Hematopoietic multipotent progenitor cell treated with erythropoietin and hydrocortisone succinate and interleukin-3 and kit ligand, for 15 days (in vitro differentiated cells): ENCODE measurements around the gene KCNQ5.

Experiments
- DNase-seq: peaks from one replicate; pipeline ENCODE4 v3.0.0-alpha.2; 2015; ENCODE audit warnings: low spot score

The KCNQ5 gene

DNA sequence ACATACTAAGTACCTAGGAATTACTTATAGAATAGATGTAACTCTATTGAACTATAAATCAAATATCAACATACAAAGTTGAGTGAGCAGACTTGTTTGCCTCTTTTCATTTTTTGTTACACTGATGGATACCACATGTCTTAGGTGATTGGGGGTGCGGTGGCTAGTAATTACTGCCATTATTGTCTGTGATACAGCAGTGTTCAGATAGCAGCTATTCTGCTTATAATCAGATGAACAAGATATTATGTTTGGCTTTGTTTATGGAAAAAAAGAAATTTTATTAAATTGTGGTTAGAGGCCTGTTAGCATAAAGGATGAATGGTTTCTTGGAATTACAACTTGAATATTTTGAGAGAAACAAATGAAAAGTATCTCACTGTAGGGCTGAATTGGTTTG, 55.9 kb downstream of the KCNQ5 start:
- DNase-seq = no peak

DNA sequence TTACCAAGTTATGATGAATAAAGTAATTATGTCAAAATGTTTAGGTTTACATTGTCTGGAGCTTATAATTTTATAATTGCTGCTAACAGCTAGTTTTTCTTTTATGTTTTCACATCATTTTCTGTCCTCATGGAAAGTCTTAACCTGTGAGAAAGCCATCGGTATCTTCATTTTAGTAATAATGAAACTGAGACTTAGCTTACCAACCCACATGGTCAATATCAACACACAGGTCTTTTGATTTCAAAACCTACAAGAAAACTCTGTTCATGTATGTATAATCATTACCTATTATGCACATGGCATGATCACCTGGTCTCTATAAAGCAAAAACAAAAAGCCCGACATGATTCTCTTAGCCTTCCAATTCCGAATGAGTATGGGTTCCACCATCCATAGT, 61.9 kb downstream of the KCNQ5 start:
- no peak for DNase-seq

DNA sequence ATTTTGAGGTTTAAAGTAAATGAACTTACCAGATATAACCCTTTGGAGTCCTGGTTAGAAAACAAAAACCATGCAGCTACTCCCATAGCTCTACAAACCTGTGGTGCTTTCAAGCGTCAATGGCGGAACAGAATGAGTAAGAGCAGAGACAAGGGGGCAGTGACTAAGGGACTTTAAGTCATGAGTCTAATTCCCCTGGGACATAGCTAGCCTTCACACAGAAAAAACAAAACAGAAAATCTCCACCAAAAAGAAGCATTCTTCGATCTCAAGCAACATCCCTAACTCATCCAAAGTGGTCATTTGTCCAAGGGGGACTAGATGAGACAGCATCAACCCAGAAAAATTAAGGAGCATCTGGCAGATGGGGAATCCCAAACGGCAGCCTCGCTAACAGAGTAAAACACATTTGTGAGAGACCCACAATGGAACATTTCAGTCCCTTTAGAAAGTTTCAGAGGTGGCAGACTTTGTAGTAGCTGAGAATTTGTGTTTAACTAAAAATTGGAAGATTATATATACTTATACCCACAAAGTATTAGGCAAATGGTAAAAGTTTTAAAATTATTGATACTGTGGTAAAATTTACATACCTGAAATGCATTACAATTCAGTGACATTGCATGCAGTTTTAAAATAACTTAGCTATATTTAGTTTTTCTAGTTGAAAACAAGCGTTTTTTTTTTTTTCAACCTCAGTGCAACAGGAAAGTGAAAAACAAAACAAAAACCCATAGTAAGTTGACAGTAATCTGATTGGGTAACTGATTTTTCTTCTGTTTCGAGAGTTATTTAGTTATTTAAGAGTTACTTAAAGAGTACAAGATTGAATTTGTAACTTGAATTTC, 67.5 kb downstream of the KCNQ5 start:
- DNase-seq = no peak

DNA sequence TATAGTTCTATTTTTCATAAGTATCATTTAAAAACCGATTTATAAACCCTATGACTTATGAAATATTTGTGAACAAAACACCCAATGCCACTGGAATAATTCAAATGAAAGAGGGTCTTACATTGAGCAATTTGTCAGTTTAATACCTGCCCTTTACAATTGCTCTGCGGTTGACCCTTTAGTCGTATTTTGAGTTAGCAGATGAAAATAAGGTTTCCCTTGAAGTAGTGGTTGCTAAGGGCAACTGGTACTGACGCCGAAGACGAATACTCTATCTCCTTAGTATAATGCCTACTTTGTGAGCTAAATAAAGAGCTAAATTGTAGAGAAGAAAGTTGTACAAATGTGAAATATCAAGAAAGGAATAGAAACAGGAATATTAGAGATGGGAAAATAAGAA, 69.4 kb downstream of the KCNQ5 start:
- no peak for DNase-seq

DNA sequence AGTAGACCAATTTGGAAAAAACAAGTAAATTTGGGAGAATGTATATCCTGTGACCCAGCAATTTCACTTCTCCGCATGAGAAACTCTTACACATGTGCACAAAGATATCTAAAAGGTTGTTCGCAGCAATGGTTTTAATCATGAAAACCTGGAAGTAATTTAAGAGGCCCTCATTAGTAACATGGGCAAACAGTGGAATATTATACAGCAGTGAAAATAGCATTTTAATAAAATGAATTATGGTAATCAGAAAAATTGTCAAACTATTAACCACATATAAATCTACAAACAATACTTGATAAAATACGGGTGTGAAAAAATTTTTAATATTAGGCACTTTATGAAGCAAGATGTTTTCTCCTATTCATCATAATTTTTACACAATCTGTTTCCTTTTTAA, 74.2 kb downstream of the KCNQ5 start:
- no peak for DNase-seq

DNA sequence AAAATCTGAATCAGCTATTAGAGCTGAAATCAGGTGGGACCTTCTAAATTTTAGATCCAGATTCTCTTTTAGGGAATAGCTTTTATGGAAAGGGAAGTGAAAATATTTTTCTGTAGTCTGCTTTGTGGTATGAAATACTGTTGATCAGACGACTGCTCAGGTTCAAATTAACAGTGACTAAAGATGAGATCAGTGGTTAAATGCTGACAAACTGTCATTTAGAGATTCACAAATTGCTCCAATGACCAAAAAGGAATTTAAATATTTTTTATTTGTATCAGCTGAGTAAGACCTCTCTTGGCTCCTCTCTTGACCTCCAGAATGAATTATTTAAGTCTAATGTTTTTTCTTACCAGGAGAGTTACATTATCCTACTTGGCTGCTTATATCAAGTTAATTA, 77.3 kb downstream of the KCNQ5 start:
- no peak for DNase-seq

DNA sequence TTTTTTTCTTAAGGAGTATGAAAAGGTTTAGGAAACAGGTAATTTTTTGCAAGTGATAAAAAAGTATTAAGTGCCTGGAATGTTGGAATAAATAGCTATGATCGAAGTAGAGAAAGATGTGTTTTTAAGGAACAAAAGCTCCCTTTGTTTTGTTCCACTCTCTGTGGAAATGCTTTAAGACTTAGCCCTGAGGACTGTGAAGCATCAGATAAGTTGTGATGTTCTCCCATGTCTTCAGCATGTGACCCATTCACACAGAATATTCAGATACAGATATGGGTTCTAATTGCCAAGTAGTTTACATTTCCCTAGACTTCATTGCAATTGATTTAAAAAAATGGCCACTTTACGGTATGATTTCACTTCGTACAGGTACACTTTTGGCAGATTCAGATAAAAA, 80.6 kb downstream of the KCNQ5 start:
- no peak for DNase-seq

DNA sequence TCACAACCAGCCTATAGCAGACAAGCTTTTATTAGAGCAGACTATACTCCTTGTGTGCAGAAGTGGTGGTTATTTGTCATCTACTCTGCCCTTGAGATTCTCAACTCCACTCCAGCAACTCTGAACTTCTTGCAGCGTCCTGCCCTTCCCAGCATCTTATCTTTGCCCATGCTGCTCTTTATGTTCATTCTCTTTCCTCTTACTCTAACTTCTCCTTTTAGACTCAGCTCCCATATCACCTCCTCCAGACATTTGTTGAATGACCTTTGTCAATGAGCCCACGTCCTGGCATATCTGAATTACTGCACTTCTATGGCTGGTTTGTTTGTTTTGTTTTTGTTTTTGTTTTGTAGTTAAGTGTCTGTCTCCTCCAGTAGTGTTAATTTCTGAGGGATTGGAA, 81.2 kb downstream of the KCNQ5 start:
- no peak for DNase-seq

DNA sequence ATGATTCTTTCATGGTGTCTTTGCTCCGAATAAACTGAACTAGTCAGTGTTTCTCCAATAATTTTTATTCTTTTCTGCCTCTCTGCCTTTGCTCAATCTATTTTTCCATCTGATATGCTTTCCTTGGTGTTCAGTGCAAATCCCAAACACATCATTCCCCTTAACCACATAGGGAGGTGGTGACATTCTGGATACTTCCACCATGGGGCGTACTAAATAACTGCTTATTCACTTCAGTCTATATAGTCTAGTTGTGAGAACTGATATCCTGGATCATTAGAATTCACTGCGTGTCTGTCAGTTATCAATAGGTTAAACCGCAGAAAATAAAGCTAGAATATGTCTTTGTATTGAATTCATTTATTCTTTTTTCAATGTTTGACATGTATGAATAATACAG, 83.1 kb downstream of the KCNQ5 start:
- no peak for DNase-seq

DNA sequence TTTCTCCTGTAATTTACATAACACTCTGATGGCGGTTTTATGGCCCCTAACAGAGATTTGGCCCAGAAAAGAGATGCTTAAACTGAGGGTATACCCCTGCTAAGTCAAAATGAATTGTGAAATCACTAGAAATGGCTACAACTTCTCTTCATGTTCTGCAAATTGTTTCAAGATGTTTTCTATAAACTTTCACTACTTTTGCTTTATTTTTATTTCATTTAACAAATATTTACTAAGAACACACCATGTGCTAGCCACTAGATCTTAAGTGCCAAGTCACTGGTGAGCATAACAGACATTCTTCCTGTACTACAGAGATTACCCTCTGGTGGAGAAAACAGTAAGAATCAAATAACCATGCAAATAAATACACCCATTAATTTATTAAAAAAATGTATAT, 87.6 kb downstream of the KCNQ5 start:
- DNase-seq = no peak

DNA sequence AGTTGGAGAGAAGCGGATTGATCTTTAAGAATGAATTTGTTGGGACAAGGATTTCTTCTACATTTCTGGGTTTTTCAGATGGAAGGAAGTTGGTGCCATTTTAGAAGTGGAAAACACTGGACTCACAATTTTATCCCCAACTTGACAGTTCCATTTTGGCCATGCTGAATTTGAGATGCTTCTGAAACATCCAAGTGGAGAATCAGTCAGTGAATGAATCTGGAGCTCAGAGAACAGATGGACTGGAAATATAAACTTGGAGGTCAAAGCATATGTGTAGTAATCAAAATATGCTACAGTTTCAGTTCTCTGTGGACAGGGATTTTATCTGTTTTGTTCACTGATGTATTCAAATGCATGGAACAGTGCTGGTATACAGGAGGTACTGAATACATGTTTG, 89.9 kb downstream of the KCNQ5 start:
- no peak for DNase-seq

DNA sequence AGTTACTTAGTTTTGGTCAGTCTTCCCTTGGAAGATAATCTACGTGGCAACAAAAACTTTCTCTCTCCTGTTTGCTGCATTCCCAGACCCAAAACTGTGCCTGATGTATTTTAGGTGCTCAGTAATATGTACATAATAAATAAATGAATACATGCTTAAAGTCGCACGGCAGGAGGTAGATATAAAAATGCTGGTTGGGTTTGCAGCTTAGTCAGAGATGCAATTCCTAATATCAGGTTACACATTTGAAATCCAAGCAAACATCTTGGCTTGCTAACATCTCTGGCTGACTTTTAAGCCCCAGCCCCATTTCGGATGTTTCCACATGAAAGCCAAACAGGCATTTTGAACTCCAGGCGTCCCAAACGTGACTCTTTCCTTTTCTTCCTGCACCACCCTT, 91.0 kb downstream of the KCNQ5 start:
- no peak for DNase-seq

DNA sequence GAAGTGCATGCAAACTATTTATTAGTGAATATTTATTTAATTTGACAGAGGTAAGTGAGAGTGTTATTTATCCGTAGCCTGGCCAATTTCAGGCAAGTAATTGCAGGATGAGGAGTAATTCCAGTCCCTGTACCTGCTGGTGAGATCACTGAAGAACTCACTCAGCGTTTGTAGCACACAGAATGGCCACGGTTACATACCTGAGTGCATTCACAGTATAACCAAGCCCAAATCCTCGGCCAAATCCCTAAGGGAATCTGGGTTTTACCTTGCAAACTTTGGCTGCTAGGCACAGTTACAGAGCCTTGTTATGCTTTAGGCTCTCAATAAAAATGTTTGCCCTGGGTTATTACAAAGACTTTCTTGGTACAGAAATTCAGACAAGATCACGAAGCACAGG, 93.3 kb downstream of the KCNQ5 start:
- DNase-seq = no peak

DNA sequence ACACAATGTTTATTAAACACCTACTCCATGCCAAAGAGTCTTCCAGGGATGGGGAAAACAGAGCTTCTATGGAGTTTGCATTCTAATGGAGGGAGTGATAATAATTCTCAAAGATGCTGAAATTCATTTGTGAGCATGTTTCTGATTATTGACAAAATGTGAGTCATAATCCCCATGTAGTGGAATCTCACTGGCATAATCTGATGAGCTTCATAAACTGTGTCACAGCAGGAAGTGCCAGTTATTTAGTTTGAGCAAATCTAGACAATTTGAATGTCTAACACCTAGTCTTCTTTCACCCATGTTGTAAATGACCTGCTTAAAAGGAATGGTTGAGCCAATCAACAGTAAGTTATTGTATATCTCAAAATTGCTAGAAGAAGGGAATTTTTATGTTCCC, 95.1 kb downstream of the KCNQ5 start:
- no peak for DNase-seq

DNA sequence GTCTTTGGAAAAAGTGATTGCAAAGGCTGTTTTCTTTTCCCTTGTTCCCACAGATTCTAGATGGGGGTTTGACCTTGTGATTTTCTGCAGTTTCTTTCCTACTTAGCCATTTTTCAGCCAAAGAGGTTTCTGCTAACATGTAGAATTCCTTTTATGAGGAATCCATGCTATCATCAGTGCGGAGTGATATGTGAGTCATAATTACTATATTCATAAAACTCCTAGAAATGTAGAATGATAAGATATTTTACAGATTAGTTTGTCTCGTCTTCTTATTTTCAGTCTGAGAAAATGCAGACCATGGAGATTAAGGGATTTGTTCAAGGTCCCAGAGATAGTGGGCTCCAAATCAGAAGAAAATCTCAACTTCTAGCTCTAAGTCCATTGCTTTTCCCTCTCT, 98.6 kb downstream of the KCNQ5 start:
- DNase-seq = no peak

DNA sequence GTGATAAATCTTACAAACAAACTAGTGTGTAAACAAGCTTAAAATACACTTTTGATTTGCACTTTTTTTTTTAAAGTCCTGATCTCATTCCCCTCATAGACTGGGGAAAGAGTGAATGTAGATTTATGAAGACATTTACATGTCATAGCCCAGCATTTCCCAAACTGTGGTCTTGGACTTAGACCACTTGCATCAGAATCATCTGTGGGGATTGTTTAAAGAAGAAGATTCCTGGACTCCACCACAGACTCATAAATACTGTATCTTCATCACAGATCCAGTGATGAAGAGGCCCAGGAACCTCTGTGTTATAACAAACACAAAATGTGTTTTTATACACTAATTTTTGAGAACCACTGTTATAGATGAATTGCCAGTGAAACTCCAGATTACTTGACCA, 99.5 kb downstream of the KCNQ5 start:
- DNase-seq = no peak

DNA sequence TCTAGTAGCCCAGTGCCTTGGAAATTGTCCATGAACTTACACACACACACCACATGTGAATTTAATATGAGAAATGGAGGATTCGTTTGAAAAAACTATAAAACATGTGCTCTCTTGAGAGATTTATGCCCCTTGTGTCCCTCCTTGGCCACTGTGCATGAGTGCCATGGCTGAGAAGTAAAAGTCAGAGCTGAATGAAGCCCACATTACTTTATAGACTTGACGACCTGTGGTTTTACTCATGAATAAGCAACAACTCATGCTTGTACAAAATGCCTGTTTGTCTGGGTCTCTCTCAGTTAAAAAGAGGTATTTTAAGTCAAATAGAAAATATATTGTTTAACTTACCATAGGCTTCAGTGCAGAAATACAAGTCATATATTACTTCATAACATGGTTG, 102.7 kb downstream of the KCNQ5 start:
- no peak for DNase-seq

DNA sequence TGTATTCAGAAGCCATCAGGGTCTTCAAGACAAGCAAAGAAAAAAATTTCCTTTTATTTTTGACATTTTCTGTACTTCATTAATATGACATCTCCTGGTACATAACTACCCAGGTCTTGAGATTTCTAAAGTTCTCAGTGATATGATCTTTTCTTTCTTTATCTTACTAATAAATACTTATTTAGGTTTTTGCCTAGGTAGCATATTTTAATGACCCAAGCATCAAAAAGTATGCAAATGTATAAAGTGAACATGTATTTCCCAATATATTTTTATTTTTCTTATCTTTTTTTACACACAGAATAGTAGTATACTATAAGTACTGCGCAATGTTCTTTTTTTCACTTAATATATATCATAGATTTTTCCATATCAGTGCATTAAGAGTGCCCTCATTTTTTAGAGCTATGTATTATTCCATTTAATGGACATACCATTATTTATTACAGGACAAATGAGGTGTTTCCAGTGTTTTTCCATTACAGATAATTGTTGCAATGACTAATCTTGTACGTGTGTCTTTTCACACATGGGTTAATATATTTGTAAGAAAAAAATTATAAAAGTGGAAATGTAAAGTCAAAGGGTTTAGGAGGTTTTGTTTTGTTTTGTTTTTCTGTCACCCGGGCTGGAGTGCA, 107.0 kb downstream of the KCNQ5 start:
- DNase-seq = no peak

DNA sequence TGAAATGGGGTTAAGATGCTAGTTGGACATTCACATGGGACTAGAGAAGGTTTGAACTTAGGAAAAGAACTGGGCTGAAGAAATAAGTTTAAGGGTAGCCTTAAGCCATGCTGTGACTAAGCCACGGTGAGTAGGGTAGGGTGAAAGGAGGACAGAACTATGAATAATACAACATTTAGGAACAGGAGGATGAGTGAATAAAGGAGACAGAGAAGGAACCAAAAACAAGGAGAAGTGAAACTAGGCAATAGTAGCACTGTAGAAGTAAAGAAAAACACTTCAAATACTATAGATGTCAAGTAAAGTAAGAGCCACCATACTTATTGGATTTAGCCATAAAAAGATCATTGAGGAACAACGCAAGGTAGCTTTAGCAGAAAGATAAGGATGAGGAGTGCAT, 111.2 kb downstream of the KCNQ5 start:
- DNase-seq = no peak

DNA sequence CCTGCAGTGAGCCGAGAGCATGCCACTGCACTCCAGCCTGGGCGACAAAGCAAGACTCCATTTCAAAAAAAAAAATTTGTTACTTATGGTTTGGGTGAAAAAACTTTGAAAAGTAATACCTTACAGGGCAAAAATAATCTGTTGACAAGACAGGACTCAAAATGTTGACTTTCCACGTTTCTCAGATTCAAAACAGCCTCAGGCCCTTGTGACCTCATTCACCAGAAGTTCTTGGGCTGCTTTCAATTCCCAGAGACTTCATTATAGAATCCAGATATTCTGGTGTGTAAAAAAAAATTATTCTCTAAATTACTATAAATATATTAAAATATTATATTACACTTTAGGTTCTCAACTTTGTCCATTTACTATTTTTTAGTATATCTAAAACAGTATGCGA, 116.2 kb downstream of the KCNQ5 start:
- DNase-seq = no peak

DNA sequence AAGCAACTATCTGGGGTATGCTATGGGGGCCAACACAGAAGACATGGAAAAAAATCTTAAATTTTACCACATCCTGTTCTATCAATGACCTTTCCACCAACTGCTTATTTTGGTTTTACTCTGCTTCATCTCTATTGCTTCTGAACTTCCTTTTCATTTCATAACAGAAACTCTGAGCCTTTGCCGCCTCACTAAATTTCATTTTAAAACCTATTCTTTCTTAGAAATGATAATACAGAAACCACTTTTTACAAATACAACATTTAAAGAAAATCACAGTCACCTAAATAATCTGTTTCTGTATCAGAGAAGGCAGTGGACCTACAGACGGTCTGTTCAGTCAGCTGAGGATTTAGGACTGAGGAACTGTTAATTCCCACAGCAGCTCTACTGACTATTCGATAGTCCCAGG, 117.5 kb downstream of the KCNQ5 start:
- no peak for DNase-seq

DNA sequence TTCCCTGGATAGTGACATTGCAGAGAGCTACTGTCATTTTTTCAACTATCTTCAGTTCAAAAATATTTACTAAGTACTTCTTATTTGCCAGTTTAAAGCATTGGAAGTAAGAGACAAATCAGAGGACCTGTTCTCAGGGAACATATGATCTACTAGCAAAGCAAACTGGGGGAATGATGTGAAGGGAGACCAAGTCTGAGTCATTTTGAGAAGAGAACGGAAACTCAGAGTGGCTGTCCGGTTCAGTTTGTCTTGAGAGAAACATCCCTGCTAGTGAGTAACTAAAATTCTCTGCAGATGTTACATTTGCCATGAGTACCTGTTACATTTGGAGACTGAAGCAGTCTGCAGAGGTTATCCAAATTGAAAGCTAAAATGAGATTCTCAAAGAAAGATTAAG, 118.3 kb downstream of the KCNQ5 start:
- no peak for DNase-seq

DNA sequence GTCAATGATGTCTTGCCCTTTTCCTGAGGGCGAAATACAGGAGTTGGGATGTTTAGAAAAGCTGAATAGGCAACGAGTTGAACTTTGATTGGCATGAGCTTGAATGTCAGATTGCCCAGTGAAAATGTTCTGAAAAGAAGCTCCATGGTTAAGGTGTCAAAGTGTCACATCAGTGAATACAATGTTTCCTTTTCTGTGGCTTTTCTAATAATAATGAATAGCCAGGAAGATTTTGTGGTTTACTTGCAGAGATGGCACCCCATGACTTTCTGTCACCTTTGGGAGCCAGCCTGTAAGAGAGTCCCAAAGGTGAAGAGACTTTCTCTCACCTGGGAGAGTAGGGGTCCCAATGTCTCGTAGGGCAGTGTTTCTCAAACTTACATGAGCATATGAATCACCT, 119.2 kb downstream of the KCNQ5 start:
- no peak for DNase-seq
